Stimulated activated CD8-positive, alpha-beta memory T cell treated with anti-CD3 and anti-CD28 coated beads, Interleukin-12 subunit alpha, Interleukin-12 subunit beta, amount 100 ng/mL, for 24 hours (primary cell): ENCODE data around the gene PAFAH1B1.
"Not testable (repeated sequence)": the region's sequence is repeated elsewhere in the genome, so short reads cannot be mapped to it uniquely, and the experiment has no call there.

ENCODE experiments used
- DNase-seq: peaks from one replicate; pipeline ENCODE4 v3.0.0-alpha.2; 2020; ENCODE audit errors: extremely low read depth

PAFAH1B1 gene

GRCh38 chr17:2635675-2636074 is 42.2 kb downstream of the PAFAH1B1 start:
- no peak for DNase-seq

DNA sequence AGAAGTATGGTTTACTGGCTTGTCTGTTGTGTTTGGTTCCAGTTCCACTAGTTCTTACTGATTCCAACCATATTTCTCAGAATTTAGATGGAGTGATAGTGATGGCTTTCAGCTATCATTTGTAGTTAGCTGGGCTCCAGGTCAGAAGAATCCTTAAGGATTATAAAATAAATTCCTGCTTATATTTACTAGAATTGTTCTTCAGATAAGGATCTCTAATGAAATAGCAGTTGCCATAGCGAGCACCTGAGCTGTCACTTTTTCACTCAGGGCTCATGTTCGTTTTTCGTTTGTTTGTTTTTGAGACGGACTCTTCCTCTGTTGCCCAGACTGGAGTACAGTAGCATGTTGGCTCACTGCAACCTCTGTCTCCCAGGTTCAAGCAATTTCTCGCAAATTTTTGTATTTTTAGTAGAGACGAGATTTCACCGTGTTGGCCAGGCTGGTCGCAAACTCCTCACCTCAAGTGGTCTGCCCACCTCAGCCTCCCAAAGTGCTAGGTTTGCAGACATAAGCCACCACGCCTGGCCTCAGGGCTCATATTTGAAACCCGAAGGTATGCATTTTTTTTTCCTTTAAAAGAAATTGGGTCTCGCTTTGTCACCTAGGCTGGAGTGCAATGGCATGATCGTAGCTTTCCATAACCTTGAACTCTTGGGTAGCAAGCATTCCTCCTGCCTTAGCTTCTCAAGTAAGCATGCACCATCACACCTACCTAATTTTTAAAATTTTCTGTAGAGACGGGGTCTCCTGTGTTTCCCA is 42.9 kb downstream of the PAFAH1B1 start:
- DNase-seq = no peak

DNA sequence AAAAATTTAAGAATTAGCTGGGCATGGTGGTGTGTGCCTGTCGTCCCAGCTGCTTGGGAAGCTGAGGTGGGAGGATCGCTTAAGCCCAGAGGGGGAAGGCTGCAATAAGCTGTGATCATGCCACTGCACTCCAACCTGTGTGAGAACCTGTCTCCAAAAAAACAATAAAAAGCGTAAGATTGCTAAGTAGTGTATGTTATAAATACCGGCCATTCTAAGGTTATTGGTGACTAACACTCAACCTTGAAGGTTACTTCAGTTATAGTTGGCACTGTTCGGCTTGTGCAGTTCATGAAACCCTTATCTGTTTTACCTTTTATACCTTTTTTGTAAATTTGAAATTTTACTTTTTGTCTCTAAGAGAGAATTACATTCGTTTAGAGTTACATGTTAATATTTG is 44.0 kb downstream of the PAFAH1B1 start:
- no peak for DNase-seq

DNA sequence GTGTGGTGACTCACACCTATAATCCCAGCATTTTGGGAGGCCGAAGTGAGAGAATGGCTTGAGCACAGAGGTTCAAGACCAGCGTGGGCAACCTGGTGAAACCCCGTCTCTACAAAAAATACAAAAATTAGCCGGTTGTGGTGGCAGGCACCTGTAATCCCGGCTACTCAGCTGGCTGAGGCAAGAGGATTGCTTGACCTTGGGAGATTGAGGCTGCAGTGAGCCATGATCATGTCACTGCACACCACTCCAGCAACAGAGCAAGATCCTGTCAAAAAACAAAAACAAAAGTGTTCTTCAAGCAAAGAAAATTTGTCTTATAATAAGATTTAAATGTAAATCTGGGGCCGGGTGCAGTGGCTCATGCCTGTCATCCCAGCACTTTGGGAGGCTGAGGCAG is 51.5 kb downstream of the PAFAH1B1 start:
- DNase-seq = no peak

- DNase-seq = no peak
Observed at GRCh38 chr17:2647957-2648356, 54.5 kb downstream of the PAFAH1B1 start.

DNA sequence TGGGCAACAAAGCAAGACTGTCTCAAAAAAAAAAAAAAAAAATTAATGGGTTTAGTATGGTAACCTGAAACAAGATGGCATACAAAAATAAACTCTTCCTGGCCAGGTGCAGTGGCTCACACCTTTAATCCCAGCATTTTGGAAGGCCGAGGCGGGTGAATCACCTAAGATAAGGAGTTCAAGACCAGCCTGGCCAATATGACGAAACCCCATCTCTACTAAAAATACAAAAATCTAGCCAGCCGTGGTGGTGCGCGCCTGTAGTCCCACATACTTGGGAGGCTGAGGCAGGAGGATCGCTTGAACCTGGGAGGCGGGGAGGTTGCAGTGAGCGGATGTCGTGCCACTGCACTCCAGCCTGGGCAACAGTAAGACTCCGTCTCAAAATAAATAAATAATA is 55.7 kb downstream of the PAFAH1B1 start:
- DNase-seq = no peak

DNA sequence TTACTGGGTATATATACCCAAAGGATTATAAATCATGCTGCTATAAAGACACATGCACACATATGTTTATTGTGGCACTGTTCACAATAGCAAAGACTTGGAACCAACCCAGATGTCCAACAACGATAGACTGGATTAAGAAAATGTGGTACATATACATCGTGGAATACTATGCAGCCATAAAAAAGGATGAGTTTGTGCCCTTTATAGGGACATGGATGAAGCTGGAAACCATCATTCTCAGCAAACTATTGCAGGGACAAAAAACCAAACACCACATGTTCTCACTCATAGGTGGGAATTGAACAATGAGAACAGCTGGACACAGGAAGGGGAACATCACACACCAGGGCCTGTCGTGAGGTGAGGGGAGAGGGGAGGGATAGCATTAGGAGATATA is 59.5 kb downstream of the PAFAH1B1 start:
- DNase-seq = not testable (repeated sequence)

- DNase-seq = no peak
Observed at GRCh38 chr17:2655546-2655945, 62.1 kb downstream of the PAFAH1B1 start.

- no peak for DNase-seq
Observed at GRCh38 chr17:2656283-2656682, 62.8 kb downstream of the PAFAH1B1 start.

GRCh38 chr17:2659337-2659736 is 65.9 kb downstream of the PAFAH1B1 start:
- DNase-seq = not testable (repeated sequence)

DNA sequence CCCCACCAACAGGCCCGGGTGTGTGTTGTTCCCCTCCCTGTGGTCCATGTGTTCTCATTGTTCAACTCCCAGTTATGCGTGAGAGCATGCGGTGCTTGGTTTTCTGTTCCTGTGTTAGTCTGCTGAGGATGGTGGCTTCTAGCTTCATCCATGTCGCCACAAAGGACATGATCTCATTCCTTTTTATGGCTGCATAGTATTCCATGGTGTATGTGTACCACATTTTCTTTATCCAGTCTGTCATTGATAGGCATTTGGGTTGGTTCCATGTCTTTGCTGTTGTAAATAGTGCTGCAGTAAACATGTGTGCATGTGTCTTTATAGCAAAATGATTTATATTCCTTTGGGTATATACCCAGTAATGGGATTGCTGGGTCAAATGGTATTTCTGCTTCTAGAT is 67.0 kb downstream of the PAFAH1B1 start:
- not testable (repeated sequence) for DNase-seq

DNA sequence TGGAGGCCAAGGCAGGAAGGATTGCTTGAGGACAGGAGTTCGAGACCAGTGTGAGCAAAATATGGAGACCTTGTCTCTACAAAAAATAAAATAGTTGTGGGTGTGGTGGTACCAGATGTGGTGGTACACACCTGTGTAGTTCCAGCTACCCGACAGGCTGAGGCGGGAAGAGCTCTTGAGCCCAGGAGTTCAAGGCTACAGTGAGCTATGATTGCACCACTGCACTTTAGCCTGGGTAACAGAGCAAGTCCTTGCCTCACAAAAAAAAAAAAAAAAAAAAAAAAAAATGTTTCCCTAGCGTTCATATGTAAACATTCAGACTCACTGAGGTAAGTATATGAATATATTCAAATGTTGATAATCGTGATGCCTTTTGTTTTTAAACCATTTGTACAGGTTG is 78.6 kb downstream of the PAFAH1B1 start:
- no peak for DNase-seq

DNA sequence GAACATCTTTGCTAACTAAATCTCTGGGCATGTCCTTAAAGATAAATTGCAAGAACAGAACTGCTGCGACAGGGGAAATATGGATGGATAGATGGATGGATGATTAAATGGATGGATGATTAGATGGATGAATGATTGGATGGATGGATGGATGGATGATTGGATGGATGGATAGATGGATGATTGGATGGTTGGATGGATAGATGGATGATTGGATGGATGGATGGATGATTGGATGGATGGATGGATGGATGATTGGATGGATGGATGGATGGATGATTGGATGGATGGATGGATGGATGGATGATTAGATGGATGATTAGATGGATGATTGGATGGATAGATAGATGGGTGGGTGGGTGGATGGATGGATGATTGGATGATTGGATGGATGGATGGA is 85.8 kb downstream of the PAFAH1B1 start:
- not testable (repeated sequence) for DNase-seq

DNA sequence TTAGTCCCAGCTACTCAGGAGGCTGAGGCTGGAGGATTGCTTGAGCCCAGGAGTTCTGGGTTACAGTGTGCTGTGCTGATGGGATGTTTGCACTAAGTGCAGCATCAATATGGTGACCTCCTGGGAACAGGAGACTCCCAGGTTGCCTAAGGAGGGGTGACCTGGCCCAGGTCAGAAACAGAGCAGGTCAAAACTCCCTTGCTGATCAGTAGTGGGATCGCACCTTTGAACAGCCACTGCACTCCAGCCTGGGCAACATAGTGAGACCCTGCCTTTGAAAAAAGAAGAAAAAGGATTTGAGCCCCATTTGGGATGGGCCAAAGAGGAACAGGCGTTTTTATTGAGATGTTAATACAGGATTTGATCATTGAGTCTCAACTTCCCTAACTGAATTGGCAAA is 87.5 kb downstream of the PAFAH1B1 start:
- no peak for DNase-seq

GRCh38 chr17:2681650-2682049 is 88.2 kb downstream of the PAFAH1B1 start:
- DNase-seq = no peak

DNA sequence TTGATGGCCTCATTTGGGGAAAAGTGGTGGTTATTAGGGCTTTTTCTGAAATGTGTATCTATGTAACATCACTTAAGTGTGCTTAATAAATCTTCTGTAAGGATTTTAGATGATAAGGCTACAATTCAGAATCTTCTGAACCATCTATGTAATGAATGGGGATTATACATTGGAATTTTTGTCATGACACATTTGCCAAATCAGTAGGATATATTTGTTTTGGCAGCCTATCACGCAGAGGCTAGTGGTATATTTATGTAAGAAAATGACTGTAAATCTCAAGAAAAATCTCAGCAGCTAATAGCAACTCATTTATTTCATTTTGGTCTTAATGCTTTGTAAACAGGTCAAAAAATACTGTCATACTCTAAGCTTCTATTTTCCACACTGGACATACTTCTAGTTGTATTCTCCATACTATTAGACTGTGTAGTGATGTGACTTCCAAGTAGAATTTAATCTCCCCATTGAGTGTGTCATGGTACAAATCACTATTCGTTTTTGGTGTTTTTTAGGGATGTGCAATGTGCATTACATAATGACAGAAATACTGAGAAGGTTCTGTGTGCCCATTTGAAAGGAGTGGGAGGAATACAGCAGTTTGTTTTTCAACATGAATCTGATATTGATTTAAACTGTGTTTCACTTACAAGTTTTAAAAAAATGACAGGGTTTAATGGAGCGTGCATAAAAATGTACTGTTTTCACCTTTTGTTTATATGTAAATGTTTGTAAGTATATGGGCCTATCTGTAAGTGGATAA is 88.9 kb downstream of the PAFAH1B1 start:
- no peak for DNase-seq

DNA sequence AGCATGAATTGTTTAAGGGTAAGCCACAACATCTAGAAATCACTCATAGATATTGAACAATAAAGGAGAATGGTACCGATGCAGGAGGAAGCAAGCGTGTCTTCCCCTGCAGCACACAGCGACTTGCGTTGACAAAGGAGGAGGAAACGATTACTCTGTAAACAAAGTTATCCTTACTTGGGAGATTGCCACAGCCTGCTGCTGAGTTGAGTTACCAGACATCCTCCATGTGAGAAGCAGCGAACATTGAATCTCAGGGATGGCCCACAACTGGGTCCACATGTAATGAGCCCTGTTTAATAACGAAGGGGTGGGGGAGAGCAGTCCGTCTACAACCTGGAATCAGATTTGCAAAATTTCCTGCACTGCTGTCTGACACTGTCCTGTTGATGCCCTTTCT is 90.5 kb downstream of the PAFAH1B1 start:
- DNase-seq = no peak

DNA sequence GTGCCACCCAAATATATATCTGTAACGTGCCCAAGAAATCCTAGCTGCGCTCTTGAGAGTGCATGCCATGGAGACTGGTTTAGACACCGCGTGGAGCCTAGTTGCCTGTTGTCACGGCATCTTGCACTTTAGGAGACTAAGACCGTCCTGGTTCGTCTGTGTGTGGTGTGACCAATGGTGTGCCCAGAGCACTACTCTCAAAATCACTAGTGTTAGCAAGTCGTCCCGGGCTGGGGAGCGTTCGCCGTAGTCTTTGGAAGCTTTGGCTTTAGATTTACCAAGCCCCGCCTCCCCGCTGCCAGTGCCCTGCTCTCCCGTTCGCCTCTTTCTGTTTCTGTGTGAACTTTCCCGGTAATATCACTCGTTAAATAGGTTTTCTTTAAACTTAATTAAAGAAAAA is 91.1 kb downstream of the PAFAH1B1 start:
- DNase-seq = no peak

DNA sequence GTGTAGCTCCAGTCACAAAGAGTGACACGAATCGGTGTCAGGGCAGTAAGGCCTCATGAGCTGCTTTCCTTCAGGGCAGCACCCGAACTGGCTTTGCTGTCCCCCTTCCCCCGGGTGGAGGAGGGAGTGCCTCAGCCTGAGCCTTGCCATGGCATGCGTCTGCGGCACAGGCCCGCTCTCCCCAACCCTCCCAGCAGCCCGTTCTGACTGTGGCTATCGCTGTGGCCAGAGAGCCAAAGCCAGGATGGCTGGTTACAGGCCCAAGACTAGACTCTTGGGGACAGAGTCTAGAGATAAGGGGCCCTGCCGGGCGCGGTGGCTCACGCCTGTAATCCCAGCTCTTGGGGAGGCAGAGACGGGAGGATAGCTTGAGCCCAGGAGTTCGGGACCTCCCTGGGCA is 92.2 kb downstream of the PAFAH1B1 start:
- DNase-seq = no peak

DNA sequence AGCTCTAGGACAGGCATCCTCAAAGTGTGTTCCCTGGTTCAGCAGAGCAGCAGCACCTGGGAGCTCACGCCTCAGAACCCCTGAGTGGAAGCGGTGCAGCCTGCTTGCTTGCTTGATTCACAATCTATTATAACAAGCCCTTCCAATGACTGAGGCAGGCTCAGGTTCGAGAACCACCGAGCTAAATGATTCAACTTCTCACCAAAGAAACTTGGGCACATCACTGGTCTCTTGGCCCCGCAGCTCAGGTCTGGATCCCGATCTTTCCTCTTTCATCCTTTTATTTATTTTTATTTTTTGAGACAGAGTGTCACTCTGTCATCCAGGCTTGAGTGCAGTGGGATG is 93.6 kb downstream of the PAFAH1B1 start:
- DNase-seq = no peak

- DNase-seq = no peak
Observed at GRCh38 chr17:2688351-2689342, 95.2 kb downstream of the PAFAH1B1 start.
